Measurements from ENCODE around the gene LRRC8C.

The LRRC8C gene

DNA sequence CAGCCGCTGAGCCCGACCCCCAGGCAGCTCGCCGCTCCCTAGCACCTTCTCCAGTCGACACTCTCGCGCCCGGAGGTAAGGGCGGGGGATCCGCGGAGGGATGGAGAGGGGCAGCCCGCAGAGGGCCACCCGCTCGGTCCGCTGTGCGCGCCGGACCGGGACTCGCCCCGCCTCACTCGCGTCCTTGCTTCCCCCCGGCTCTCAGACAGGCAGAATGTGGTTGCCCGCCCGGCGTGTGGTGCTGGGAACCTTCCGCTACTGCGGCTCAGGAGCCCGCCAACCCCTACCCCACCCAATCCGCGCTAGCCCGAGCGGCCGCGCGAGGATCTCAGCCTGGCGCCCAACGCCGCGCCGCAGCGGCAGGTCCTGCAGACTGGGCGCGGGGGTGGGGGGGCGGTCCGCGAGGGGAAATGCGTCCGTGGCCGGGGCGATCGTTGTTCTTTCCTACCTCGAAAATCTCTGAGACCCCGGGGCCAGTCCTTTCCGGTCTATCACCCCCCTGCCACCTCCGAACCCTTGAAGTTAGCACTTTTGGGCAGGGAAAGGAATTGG, 404 bp downstream of the LRRC8C start:
- peak in 2 of 3 donors; percentile 37 to 45 for DNase-seq (ENCODE audit: low read depth in 3 of 3)

DNA sequence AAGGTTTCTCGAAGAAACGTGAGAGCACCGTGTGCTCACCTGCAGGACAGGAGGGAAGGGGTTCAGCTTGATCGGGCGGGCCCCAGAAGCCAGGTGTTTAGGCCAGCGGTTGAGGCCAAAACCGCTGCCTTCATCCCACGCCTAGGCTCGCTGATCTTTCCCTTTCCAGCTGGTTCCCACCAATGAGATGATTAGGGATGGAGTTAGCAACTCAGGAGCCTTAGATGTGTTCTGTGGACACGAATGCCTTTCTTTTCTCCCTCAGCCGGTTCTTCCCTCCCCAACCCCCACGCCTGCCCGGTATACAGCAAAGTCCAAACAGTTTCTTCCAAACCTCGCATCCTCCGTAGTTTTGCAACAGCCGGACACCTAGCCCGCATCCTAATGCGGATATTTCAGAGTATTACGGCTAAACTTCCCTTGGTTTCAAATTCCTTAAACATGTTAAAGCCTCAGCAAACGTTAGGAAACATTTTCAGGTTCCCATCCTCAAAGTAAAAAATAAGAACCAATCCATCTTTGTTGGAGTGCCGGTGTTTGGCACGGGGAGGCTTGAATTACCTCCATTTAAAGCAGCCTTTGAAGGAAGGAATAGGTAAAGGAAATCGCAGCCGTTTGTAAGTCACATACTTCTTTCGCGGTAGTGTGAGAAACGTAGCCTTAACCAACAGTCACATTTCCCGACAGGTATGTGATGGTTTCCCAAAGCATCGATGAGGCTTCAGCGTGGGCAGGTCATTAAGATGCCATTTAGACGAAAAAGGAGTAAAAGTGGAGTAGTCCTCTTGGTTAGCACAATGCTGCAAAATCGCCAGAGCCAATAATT, 1.1 kb downstream of the LRRC8C start:
- DNase-seq (ENCODE audit: low read depth in 3 of 3) = no peak

DNA sequence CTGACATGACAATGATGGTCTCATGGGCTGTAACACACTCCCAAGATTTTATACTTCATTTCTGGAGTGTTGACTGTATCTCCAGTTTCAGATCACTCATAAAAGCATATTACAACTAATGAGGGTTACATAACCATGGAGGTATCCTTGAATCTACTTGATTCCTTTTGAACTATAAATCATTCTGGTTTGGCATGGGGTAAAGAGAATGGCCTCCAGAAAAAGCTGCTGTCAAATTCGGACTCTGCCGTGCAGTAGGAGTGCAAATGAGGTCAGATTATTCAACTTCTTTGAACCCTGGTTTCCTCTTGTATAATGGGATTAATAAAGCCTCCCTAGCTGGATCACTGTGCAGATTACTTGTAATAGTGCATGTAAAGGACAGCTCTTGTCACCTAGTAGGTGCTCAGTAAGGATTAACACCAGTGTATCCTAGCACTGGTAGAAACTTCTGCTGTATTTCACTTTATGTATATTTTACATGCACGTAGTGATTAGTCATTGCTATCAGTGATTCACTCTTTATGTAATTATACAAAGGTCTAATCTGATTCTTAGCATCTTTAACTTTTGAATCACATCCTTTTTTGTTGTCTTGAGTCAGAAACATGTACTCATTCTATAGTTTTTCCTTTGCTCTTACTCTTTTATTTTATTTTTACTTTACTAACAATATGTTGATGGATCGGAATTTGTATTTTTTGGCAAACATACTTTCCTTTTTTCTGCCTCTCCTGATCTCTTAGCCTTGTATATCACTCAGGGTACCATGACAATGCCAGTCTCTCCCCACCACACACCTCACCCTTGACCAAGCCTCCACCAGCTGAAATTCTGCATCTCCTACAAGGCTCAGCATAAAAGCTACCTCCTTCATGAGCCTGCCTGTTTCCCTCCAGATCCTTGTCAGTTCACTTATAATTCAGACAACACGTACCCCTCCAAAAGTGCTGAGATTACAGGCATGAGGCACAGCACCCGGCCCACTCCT, 3.2 kb downstream of the LRRC8C start:
- DNase-seq (ENCODE audit: low read depth in 3 of 3) = no peak

GRCh38 chr1:89637496-89637895, 4.6 kb downstream of the LRRC8C start:
- DNase-seq (ENCODE audit: low read depth in 3 of 3) = no peak

DNA sequence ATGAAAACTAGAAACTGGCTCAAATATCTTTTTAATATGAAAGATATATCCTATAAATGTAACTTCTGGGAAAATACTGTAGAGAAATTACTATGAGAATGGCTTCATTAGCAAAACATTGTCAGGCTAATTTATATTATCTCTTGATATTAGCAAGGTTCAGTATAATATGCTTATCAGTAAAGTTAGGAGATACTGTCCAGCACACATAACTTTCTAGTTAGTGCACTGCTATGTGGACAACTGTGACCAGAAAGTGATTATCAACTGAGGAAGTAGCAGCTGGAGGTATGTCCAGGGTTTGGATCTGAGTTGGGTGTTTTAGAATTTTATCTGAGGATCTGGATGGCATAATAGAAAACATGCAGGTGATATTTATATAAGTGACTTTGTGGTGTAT, 7.5 kb downstream of the LRRC8C start:
- DNase-seq (ENCODE audit: low read depth in 3 of 3) = no peak

DNA sequence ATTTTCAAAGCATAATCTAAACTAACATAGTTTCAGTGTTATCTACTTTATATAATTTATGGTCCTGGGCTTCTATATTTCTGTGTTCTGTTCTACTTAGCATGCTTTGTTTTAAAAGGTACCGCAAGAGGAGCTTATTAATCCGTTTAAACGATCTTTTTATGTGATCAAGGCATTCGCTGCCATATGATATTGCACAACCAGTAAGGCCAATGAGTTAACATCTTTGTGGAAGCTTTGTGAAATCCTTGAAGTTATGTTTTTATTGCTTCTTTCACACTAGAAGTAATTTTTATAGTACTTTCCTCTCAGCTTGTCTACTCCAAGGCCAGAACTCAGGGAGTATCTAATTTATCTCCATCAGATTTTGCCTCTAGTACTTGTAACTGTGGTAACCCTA, 8.9 kb downstream of the LRRC8C start:
- DNase-seq (ENCODE audit: low read depth in 3 of 3) = no peak

- no peak for DNase-seq (ENCODE audit: low read depth in 3 of 3)
Observed at GRCh38 chr1:89643577-89643976, 10.7 kb downstream of the LRRC8C start.

GRCh38 chr1:89644119-89644814, 11.3 kb downstream of the LRRC8C start:
- DNase-seq (ENCODE audit: low read depth in 3 of 3) = no peak

- no peak for DNase-seq (ENCODE audit: low read depth in 3 of 3)
Observed at GRCh38 chr1:89646259-89646658, 13.3 kb downstream of the LRRC8C start.

- DNase-seq (ENCODE audit: low read depth in 3 of 3) = no peak
Observed at GRCh38 chr1:89649783-89650182, 16.9 kb downstream of the LRRC8C start.

DNA sequence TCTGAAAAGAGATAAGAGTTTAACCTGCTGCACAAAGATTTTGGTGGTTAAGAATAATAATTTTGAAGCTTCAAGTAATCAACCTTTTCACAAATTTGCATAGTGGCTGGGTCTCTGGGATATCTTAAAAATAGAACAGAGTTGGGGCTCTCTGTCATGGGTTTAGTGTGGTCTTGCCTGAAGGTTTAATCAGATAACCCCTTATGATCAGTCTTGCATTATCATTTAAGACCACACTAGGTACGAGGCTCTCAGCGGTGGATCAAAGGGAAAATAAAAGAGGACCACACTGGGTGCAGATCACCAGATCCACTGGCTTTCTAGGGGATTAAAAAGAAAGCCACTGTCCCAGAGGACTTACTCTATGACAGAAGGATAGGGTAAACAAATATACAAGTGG, 19.5 kb downstream of the LRRC8C start:
- no peak for DNase-seq (ENCODE audit: low read depth in 3 of 3)

DNA sequence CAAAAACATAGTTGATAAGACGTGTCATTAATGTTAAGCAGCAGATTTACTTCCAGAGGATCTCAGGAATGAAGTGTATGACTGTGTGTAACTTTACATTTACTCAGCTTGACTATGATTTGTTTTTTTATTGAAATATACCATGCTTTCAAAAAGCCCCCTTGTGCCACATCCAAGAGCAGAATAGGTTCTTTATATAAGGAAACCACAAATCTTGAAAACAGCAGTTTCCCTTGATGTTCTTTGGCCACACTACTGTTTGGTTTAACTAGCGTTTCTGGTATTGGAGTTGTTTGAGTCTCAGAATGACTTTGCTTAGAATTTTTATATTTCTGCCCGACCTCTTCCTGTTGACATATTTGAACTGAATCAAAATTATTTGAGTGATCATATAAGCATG, 25.0 kb downstream of the LRRC8C start:
- DNase-seq (ENCODE audit: low read depth in 3 of 3) = no peak

DNA sequence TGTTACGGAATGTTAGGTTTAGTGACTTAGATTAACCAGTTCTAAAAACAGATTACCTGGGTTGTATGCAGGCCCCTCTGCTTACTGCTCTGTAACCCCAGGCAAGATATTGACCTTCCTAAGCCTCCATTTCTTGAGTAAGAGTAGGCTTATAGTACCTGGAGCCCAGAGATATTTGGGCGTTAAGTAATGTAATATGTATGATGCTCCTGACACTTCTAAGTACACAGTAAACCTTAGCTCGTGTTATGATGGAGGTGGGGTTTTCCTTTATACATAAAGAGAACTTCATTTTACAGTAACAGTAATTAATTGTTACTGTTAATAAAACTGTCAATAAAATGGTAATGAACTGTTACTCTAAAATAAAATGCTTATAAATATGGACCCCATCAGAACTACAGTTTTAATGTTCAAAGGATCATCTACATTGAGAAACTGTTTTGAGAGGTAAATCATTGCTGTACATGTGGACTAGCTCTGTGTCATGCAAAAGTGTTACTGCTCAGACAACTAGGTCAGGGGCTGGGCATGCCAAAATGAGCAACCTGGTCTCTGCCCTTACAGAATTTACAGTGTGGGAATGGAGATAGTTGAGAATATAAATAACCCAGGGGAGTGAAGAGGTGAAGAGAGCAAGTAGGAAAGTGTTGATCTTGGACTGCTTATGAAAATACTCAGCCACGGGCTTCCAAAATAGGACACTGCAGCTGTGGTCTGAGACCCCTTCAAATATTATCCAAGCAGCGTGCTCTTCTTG, 26.6 kb downstream of the LRRC8C start:
- no peak for DNase-seq (ENCODE audit: low read depth in 3 of 3)

GRCh38 chr1:89660224-89661061, 27.5 kb downstream of the LRRC8C start:
- DNase-seq (ENCODE audit: low read depth in 3 of 3) = no peak

- DNase-seq (ENCODE audit: low read depth in 3 of 3) = no peak
Observed at GRCh38 chr1:89665941-89666340, 33.0 kb downstream of the LRRC8C start.

GRCh38 chr1:89666640-89667039, 33.7 kb downstream of the LRRC8C start:
- DNase-seq (ENCODE audit: low read depth in 3 of 3) = no peak

DNA sequence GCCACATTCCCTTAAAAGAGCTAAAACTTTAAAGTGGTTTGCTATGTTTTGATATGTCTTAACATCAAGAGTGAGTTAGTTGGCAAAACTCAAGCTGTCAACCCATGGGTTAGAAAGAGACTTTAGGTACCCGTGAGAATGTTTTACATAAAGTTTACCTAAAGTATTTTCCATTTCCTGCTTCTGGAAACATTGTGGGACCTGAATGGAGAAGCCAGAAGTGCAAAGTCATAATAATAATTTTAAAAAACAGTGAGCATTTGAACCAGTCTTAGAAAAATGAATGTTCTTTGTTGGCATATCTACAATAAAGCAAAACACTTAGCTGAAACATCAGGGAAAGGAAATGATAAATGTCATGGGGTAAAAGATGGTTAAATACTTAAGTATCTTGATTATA, 34.8 kb downstream of the LRRC8C start:
- DNase-seq (ENCODE audit: low read depth in 3 of 3) = no peak

DNA sequence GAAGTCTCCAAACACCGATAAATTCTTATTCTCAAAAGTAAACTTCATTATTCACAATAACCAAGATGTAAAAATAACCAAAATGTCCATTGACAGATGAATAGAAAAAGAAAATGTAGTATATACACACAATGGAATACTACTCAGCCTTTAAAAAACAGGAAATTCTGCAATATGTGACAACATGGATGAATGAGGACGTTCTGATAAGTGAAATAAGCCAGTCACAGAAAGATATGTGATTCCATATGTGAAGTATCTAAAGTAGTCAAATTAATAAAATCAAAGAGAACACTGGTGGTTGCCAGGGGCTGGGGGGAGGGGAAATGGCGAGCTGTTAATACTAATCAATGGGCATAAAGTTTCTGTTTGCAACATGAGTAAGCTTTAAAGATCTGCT, 36.0 kb downstream of the LRRC8C start:
- DNase-seq (ENCODE audit: low read depth in 3 of 3) = no peak

- no peak for DNase-seq (ENCODE audit: low read depth in 3 of 3)
Observed at GRCh38 chr1:89669441-89669840, 36.5 kb downstream of the LRRC8C start.

DNA sequence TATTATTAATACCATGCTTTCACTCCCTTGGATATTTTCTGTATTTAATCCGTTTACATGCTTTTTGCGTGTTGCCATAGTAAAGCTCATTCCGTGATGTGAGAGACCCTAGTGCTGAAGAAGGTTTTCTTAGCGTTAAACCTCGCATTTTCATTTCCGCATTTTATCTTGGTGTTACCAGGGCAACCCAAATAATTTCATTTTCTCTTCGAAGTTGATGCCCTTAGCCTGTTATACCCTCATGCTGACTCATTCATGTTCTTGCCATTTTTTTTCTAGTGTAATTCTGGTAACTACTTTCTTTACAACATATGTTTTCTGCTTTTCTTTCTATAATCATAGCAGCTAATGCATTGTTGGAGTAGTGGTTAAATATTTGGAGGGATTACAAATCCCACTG, 37.2 kb downstream of the LRRC8C start:
- no peak for DNase-seq (ENCODE audit: low read depth in 3 of 3)

All from stimulated activated CD4-positive, alpha-beta T cell treated with anti-CD3 and anti-CD28 coated beads, TNF-alpha, amount 100 ng/mL, for 48 hours (primary cell).